SK-N-MC (cell line): ENCODE data around the gene FIBCD1.

ENCODE experiments used
- EZH2 ChIP-seq: fragments of 200-600 bp; sonication (generic); IDR thresholded peaks from one replicate; pipeline ENCODE4 v1.6.1; 2017; ENCODE audit warnings: antibody characterized with exemption
- POLR2AphosphoS5 ChIP-seq: IDR thresholded peaks from 2 replicates; pipeline ENCODE4 v1.6.1; 2012; ENCODE audit warnings: mild to moderate bottlenecking, low read depth, low read length, borderline replicate concordance

DNA sequence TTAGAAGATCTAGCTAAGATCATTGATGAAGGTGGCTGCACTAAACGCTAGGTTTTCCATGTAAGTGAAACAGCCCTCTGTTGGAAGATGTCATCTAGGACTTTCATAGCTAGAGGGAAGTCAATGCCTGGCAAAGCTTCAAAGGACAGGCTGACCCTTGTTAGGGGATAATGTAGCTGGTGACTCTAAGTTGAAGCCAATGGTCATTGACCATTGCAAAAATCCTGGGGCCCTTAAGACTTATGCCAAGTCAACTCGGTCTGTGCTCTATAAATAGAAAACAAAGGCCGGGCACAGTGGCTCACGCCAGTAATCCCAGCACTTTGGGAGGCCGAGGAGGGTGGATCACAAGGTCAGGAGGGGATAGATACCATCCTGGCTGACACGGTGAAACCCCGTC is 26.6 kb upstream of the FIBCD1 start:
- TF ChIP-seq EZH2 = no peak
- TF ChIP-seq POLR2AphosphoS5 = no peak
